ENCODE measurements around the gene IGFN1.

The IGFN1 gene

GRCh38 chr1:201266276-201266675 is 75.7 kb downstream of the IGFN1 start:
- no peak overlapping the region for H3K4me3 ChIP-seq (ENCODE audit: insufficient read length, low read depth)
- no peak for DNase-seq (ENCODE audit: low read depth, low spot score)
- peaks cover 6% of the 10 kb centered on the region for H3K27me3 ChIP-seq (ENCODE audit: insufficient read depth, insufficient read length)
- no peak for TF ChIP-seq SUZ12 (IDR thresholded peaks at IDR 0.05; ENCODE audit: extremely low read depth, insufficient read depth, insufficient read length)
- no peak for TF ChIP-seq YY1 (IDR thresholded peaks at IDR 0.05; ENCODE audit: insufficient read depth, insufficient read length)
- no peak for TF ChIP-seq ZNF274 (IDR thresholded peaks at IDR 0.05; ENCODE audit: low read depth, low read length)
- H3K4me1 ChIP-seq (ENCODE audit: insufficient read depth, insufficient read length) = no peaks in the 10 kb centered on the region
- H3K36me3 ChIP-seq (ENCODE audit: insufficient read depth, insufficient read length, low read length) = no peaks in the 10 kb centered on the region
- H3K9me3 ChIP-seq (ENCODE audit: insufficient read depth, low read length) = no peaks in the 10 kb centered on the region
- no peak overlapping the region for H3K9ac ChIP-seq (ENCODE audit: insufficient read length, low read depth)

- DNase-seq (ENCODE audit: low read depth, low spot score) = no peak
- TF ChIP-seq ZNF274 (IDR thresholded peaks at IDR 0.05; ENCODE audit: low read depth, low read length) (no peak), YY1 (IDR thresholded peaks at IDR 0.05; ENCODE audit: insufficient read depth, insufficient read length) (no peak), SUZ12 (IDR thresholded peaks at IDR 0.05; ENCODE audit: extremely low read depth, insufficient read depth, insufficient read length) (no peak)
- Histone ChIP-seq H3K9me3 (ENCODE audit: insufficient read depth, low read length) (no peaks in the 10 kb centered on the region), H3K9ac (ENCODE audit: insufficient read length, low read depth) (no peak overlapping the region), H3K36me3 (ENCODE audit: insufficient read depth, insufficient read length, low read length) (no peaks in the 10 kb centered on the region), H3K27me3 (ENCODE audit: insufficient read depth, insufficient read length) (peaks cover 9% of the 10 kb centered on the region), H3K4me3 (ENCODE audit: insufficient read length, low read depth) (no peak overlapping the region), H3K4me1 (ENCODE audit: insufficient read depth, insufficient read length) (no peaks in the 10 kb centered on the region)
These were observed 76.2 kb downstream of the IGFN1 start for GRCh38 chr1:201266774-201267173.

- H3K27me3 ChIP-seq (ENCODE audit: insufficient read depth, insufficient read length) = peaks cover 9% of the 10 kb centered on the region
- no peak for TF ChIP-seq SUZ12 (IDR thresholded peaks at IDR 0.05; ENCODE audit: extremely low read depth, insufficient read depth, insufficient read length)
- no peak for TF ChIP-seq YY1 (IDR thresholded peaks at IDR 0.05; ENCODE audit: insufficient read depth, insufficient read length)
- no peak for TF ChIP-seq ZNF274 (IDR thresholded peaks at IDR 0.05; ENCODE audit: low read depth, low read length)
- H3K4me3 ChIP-seq (ENCODE audit: insufficient read length, low read depth) = no peak overlapping the region
- no peak overlapping the region for H3K9ac ChIP-seq (ENCODE audit: insufficient read length, low read depth)
- peaks cover 2% of the 10 kb centered on the region for H3K4me1 ChIP-seq (ENCODE audit: insufficient read depth, insufficient read length)
- H3K9me3 ChIP-seq (ENCODE audit: insufficient read depth, low read length) = no peaks in the 10 kb centered on the region
- no peaks in the 10 kb centered on the region for H3K36me3 ChIP-seq (ENCODE audit: insufficient read depth, insufficient read length, low read length)
- DNase-seq (ENCODE audit: low read depth, low spot score) = no peak
These were observed 77.0 kb downstream of the IGFN1 start for GRCh38 chr1:201267481-201268229.

- no peak for TF ChIP-seq ZNF274 (IDR thresholded peaks at IDR 0.05; ENCODE audit: low read depth, low read length)
- no peak for TF ChIP-seq YY1 (IDR thresholded peaks at IDR 0.05; ENCODE audit: insufficient read depth, insufficient read length)
- TF ChIP-seq SUZ12 (IDR thresholded peaks at IDR 0.05; ENCODE audit: extremely low read depth, insufficient read depth, insufficient read length) = no peak
- no peaks in the 10 kb centered on the region for H3K36me3 ChIP-seq (ENCODE audit: insufficient read depth, insufficient read length, low read length)
- H3K4me1 ChIP-seq (ENCODE audit: insufficient read depth, insufficient read length) = peaks cover 7% of the 10 kb centered on the region
- H3K4me3 ChIP-seq (ENCODE audit: insufficient read length, low read depth) = no peak overlapping the region
- no peak overlapping the region for H3K9ac ChIP-seq (ENCODE audit: insufficient read length, low read depth)
- H3K9me3 ChIP-seq (ENCODE audit: insufficient read depth, low read length) = no peaks in the 10 kb centered on the region
- DNase-seq (ENCODE audit: low read depth, low spot score) = no peak
- H3K27me3 ChIP-seq (ENCODE audit: insufficient read depth, insufficient read length) = peaks cover 9% of the 10 kb centered on the region
These were observed 78.1 kb downstream of the IGFN1 start for GRCh38 chr1:201268604-201269151.

GRCh38 chr1:201269281-201269680 is 78.7 kb downstream of the IGFN1 start:
- Histone ChIP-seq H3K4me3 (ENCODE audit: insufficient read length, low read depth) (no peak overlapping the region), H3K36me3 (ENCODE audit: insufficient read depth, insufficient read length, low read length) (no peaks in the 10 kb centered on the region), H3K9ac (ENCODE audit: insufficient read length, low read depth) (no peak overlapping the region), H3K9me3 (ENCODE audit: insufficient read depth, low read length) (no peaks in the 10 kb centered on the region), H3K4me1 (ENCODE audit: insufficient read depth, insufficient read length) (peaks cover 7% of the 10 kb centered on the region), H3K27me3 (ENCODE audit: insufficient read depth, insufficient read length) (peaks cover 9% of the 10 kb centered on the region)
- no peak for DNase-seq (ENCODE audit: low read depth, low spot score)
- TF ChIP-seq YY1 (IDR thresholded peaks at IDR 0.05; ENCODE audit: insufficient read depth, insufficient read length) (no peak), ZNF274 (IDR thresholded peaks at IDR 0.05; ENCODE audit: low read depth, low read length) (no peak), SUZ12 (IDR thresholded peaks at IDR 0.05; ENCODE audit: extremely low read depth, insufficient read depth, insufficient read length) (no peak)

GRCh38 chr1:201269900-201270410 is 79.3 kb downstream of the IGFN1 start:
- Histone ChIP-seq H3K9ac (ENCODE audit: insufficient read length, low read depth) (no peak overlapping the region), H3K36me3 (ENCODE audit: insufficient read depth, insufficient read length, low read length) (no peaks in the 10 kb centered on the region), H3K9me3 (ENCODE audit: insufficient read depth, low read length) (no peaks in the 10 kb centered on the region), H3K4me3 (ENCODE audit: insufficient read length, low read depth) (no peak overlapping the region), H3K4me1 (ENCODE audit: insufficient read depth, insufficient read length) (peaks cover 7% of the 10 kb centered on the region), H3K27me3 (ENCODE audit: insufficient read depth, insufficient read length) (peaks cover 9% of the 10 kb centered on the region)
- no peak for TF ChIP-seq YY1 (IDR thresholded peaks at IDR 0.05; ENCODE audit: insufficient read depth, insufficient read length)
- no peak for DNase-seq (ENCODE audit: low read depth, low spot score)

- H3K36me3 ChIP-seq (ENCODE audit: insufficient read depth, insufficient read length, low read length) = no peaks in the 10 kb centered on the region
- H3K27me3 ChIP-seq (ENCODE audit: insufficient read depth, insufficient read length) = peaks cover 9% of the 10 kb centered on the region
- no peaks in the 10 kb centered on the region for H3K9me3 ChIP-seq (ENCODE audit: insufficient read depth, low read length)
- H3K4me1 ChIP-seq (ENCODE audit: insufficient read depth, insufficient read length) = peaks cover 7% of the 10 kb centered on the region
- no peak overlapping the region for H3K4me3 ChIP-seq (ENCODE audit: insufficient read length, low read depth)
- TF ChIP-seq ZNF274 (IDR thresholded peaks at IDR 0.05; ENCODE audit: low read depth, low read length) = no peak
- H3K9ac ChIP-seq (ENCODE audit: insufficient read length, low read depth) = no peak overlapping the region
- DNase-seq (ENCODE audit: low read depth, low spot score) = no peak
These were observed 80.2 kb downstream of the IGFN1 start for GRCh38 chr1:201270616-201271390.
